HG03439 (cell line): ENCODE results near the gene CEP57L1.
"Not testable (repeated sequence)": the region's sequence is repeated elsewhere in the genome, so short reads cannot be mapped to it uniquely, and the experiment has no call there.

Experiments used
- ATAC-seq: cut with Tn5 transposase; IDR thresholded peaks from one replicate; pipeline ENCODE4 v1.9.1; 2021; ENCODE audit warnings: mild to moderate bottlenecking, moderate library complexity; ENCODE audit not compliant: unreplicated experiment

CEP57L1 gene

GRCh38 chr6:109073344-109074132 is 21.8 kb upstream of the CEP57L1 start:
- ATAC-seq: no peak

- no peak for ATAC-seq
Measured at GRCh38 chr6:109074133-109074415, 21.2 kb upstream of the CEP57L1 start.

DNA sequence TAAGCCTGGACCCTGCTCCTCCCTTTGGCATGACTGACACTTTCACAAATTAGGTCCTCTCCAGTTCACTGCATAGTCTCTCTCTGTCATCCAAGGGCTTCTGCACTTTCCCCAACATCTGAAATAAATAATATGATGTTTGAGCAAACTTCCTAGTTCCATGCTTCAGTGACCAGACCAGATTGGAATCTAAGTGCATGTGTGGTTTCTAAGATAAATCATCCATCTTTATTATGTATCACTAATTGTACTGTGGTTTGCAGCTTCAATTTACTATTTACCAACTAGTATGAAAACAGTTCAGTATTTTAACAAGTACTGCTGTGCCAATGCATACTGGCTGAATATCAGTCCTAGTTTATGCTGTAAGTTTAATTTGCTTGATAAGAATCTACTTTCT is 19.4 kb upstream of the CEP57L1 start:
- no peak for ATAC-seq

DNA sequence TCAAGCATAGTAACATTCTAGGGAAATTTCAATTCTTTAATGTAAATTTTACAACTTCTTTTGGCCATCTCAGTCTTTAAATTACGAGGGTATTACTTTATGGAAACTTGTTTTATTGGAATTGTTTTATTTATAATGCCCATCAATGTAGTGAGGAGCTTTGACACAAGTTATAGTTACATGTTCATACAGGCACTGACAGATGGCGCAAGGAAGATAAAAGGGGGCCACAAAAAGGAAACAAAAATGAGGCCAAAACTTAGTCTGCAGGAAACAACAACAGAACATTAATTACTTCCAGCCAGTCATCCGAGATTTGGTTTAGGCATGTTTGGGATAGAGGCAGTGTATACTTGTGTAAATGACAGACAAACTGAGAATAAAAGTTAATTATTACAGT is 18.9 kb upstream of the CEP57L1 start:
- ATAC-seq: no peak

DNA sequence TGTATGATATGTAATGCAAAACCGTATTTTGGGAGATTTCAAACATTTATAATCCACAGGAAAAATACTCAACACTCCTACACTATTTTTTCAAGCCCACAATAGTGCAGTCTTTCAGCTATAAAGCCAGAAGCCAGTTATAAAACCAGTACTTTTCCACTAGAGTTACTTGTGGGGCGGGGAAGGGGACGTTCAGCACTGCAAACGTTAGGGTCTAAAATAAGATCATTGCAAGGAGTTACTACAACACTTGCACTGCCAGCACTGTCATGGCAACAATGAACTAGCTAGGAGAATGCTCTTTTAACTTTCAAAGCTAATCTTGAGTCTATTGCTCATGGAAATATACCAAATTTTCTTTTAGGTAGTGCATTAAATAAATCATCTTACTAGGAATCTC is 15.3 kb upstream of the CEP57L1 start:
- no peak for ATAC-seq

- ATAC-seq: no peak
Measured at GRCh38 chr6:109081026-109081425, 14.3 kb upstream of the CEP57L1 start.

- no peak for ATAC-seq
Measured at GRCh38 chr6:109081516-109082187, 13.7 kb upstream of the CEP57L1 start.

GRCh38 chr6:109082188-109082577 is 13.1 kb upstream of the CEP57L1 start:
- no peak for ATAC-seq

DNA sequence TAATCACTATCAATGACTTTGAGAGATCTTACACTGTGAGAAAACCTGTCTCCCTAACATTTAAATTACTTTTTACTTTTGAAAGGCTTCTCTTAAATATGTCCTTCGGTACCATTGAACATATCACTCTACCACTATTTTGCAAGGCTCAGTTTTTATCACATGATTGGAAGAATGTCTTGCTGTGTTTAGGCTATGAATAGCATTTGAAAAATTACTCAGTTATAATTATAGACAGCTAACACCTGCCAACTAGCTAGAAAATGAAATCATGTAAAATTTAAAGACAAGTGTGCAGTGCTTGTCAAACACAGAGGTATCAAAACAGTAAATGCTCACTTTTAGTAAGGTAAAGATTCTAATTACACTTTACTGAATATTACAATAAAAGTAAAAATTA is 11.7 kb upstream of the CEP57L1 start:
- ATAC-seq: no peak

DNA sequence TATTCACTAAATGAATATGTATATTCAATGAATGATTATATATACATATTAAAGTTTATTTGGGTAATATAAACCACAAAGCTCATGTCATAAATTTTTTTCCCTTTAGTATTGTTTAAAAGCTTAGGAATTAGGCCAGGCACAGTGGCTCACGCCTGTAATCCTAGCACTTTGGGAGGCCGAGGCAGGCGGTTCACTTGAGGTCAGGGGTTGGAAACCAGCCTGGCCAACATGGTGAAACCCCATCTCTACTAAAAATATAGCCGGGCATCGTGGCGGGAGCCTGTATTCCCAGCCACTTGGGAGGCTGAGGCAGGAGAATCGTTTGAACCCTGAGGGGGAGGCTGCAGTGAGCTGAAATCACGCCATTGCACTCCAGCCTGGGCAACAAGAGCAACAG is 11.2 kb upstream of the CEP57L1 start:
- not testable (repeated sequence) for ATAC-seq

DNA sequence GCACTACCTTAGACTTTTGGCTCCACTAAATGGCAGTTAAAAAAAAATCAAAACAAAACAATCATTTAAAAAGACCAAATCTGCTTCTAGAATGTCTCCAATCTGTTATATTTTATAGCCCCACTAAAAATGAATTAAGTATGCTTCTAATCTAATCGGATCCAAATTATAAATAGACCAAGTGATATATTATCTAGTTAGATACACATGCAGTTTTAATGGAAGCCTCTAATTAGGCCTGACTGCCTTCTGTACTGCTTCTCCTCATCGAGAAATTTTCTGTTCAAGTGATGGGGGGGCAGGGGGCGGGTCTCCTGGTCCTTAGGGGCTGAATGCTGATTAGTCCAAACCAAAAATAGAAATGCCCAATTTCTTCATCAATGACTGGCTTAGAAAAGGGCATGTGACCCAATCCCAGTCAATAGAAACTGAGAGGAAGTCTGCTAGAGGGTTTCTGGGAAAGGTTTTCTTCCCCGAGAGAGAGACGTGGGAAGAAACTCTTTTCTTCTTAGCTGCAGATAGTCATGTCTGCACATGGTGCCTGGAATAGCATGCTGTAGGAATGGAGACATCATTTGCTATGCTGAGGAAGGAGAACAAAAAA is 7.5 kb upstream of the CEP57L1 start:
- ATAC-seq: no peak

- no peak for ATAC-seq
Measured at GRCh38 chr6:109088995-109089394, 6.3 kb upstream of the CEP57L1 start.

DNA sequence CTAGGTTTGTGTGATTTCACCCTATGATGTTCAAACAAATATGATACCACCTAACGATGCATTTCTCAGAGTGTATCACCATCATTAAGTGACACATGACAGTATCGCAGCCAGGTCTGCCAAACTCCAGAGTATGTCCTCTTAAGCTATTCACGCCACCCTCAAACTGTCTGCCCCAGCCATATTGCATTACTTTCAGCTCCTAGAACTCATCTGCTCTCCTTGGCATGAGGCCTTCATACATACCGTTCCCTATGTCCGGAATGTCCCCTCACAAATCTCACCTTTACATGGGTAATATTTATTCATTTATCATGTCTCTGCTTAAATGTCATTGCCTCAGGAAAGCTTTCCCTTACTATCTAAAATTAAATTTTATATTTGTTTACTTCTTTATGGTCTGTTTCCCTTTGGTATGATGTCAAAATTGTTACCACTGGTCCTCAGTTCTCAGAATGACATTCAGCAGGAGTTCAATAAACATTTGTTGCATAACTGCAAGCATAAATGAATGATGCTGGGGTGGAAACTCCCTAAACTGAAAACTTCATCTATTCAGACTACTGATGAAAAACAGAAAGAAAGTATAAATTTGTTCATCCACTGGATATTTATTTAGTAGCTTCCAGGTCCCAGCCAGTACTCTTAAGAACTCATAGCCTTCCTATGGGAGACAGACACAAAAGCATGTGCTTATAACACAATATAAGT is 3.8 kb upstream of the CEP57L1 start:
- ATAC-seq: no peak

DNA sequence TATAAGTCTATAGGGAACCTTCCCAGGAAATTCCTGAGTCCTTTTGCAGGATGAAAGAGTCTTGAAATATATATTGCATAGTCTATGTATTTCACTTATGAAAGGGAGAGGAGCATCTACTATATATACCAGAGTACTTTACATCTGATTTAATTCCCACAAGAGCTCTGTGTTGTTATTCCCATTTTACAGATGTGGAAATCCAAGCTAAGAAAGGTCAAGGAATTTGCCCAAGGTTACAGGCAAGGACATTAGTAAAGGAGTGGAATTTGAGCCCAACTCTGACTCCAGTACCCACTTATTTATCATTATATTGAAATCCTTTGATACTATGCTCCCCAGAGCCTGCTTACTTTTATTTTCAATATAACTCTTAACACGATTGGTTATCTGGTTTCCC is 3.2 kb upstream of the CEP57L1 start:
- no peak for ATAC-seq

DNA sequence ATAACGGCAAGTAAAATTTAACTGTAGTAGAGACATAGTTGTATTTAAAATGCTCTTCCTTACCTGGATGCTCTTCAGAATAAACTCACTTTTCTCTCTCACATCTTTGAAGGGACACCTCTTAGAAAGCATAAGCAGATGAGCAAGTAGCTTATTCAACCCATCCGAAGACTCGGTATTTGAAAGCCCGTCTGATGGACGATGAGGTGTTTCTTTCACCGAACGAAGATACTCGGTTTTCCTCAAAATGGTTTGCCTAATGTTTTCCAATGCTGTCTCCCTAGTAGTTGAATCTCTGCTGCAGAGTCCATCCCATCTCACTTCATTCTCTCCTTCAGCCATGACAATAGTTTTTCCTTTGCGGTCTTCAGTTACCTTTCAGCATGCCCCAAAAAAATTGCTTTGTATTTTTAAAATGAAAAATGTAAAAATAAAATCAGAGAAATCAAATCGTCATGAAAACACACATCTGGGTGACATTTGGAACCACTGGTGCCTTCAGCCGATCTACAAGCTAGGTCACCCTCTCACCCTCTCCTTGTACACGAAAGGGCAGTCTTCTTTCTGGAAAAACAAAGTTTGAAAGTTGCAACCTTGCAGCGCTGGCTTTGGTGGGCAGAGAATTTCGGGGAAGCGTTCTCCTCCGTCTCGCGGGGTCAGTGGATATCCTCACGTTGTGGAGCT is 1.4 kb upstream of the CEP57L1 start:
- ATAC-seq: no peak

DNA sequence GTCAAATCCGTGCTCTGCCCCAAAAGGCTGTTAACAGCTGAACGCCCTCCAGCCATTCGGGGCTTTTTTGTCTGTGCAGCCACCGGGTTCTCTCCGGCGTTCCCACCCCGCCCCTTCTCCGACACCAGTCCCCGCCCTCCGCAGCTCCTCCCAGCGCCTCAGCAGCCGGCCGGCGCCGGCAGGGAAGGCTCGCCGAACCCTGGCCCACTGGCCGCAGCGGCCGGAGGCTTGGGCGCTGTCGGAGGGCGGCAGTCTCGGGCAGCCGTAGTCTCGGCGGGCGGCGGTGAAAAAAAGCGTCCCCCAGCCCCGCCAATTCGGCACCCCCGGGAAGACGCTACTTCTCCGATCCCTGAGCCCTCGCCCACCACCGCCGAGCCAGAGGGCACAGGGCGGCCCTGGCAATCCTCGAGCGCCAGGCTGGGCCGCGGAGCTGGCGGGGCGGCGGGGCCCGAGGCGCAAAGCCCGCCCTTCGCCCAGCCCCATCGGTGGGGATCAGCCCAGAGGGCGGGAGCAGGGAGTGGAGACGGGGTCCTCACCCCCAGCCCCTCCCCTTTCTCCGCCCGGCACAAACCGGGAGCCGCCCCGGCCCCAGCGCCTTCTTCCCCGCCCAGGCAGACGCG is 781 bp upstream of the CEP57L1 start, which contains the start of gene SESN1:
Gene SESN1 (minus strand): TSS at position 431 of the 620 bp plus-strand sequence. CDS start 773 bp downstream, outside the sequence.
- peak; percentile 68 for ATAC-seq

DNA sequence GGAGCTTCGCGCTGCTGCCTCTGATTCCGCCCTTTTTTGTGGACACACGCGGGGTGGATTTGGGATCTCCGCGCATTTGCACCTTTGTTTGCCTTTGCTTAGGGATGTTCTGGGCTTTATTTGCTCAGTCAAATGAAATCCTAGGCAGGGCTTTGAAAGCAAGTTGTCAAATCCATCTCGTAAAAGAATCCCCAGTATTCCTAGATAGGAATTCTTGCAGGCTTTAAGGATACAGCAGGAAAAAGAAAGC is 453 bp downstream of the CEP57L1 start:
- no peak for ATAC-seq

- no peak for ATAC-seq
Measured at GRCh38 chr6:109096208-109096607, 901 bp downstream of the CEP57L1 start.

DNA sequence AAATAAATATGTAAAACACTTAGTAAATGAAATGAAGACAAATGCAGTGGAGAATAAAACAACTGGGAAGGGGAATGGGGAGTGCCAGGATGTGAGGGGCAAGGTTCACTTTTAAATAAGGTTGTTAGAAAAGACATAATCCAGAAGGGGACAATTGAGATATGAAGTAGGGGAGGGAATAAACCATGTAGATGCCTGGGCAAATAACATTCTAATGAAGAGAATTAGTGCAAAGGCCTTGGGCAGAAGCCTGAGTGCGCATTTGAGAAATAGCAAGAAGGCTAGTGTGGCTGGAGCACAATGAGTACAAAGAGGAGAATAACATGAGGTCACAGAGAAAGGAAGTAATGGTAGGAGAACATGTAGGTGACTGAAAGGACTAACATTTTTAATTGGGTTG is 2.4 kb downstream of the CEP57L1 start:
- ATAC-seq: no peak

GRCh38 chr6:109102762-109103161 is 7.5 kb downstream of the CEP57L1 start:
- no peak for ATAC-seq

DNA sequence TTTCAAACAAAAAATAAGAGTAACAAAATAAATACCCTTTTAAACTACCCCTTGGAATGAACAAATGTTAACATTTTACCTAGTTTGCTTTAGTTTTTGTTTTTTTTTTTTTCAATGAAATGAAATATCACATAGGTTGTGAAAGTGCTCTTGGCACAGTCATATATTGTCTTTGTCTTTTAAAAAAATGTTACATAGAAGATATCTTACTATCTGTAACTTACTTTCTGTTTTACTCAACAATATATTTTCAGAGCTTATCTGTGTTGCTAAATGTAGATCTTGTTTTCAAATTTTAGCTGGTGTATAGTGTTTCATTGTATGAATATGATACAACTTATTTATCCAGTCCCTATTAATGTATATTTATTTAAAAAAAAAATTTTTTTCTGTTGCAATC is 8.6 kb downstream of the CEP57L1 start:
- ATAC-seq: no peak
